Loucy (cell line): ENCODE data around the gene MEF2B.
"Not testable (repeated sequence)": the region's sequence is repeated elsewhere in the genome, so short reads cannot be mapped to it uniquely, and the experiment has no call there.

ENCODE experiments used
- H2AFZ ChIP-seq: fragments of 200-600 bp; sonication (generic); 2 replicates; pipeline ENCODE4 v1.6.0; 2016; ENCODE audit warnings: antibody characterized with exemption, mild to moderate bottlenecking, low read length, moderate library complexity
- H3F3A ChIP-seq: fragments of 200-600 bp; 2 replicates; pipeline ENCODE4 v1.6.0; 2016; ENCODE audit warnings: antibody characterized with exemption, low read depth, mild to moderate bottlenecking
- H3K27me3 ChIP-seq: fragments of 200-600 bp; sonication (generic); 2 replicates; pipeline ENCODE4 v1.6.1; 2014; ENCODE audit warnings: low read length, mild to moderate bottlenecking; ENCODE audit not compliant: insufficient read depth, poor library complexity, severe bottlenecking
- H3K36me3 ChIP-seq: fragments of 200-600 bp; sonication (generic); 2 replicates; pipeline ENCODE4 v1.6.1; 2016; ENCODE audit warnings: low read length; ENCODE audit not compliant: insufficient read depth
- H3K4me1 ChIP-seq: fragments of 200-600 bp; sonication (generic); 2 replicates; pipeline ENCODE4 v1.5.1; 2014; ENCODE audit warnings: low read length, mild to moderate bottlenecking; ENCODE audit not compliant: insufficient read depth, poor library complexity, severe bottlenecking
- H3K4me2 ChIP-seq: fragments of 200-600 bp; sonication (generic); 2 replicates; pipeline ENCODE4 v1.6.0; 2014; ENCODE audit warnings: antibody characterized with exemption, low read length, low read depth, mild to moderate bottlenecking; ENCODE audit not compliant: poor library complexity, severe bottlenecking
- H3K4me3 ChIP-seq: fragments of 200-600 bp; sonication (generic); 2 replicates; pipeline ENCODE4 v1.5.1; 2014; ENCODE audit warnings: low read length, mild to moderate bottlenecking, mixed read lengths; ENCODE audit not compliant: poor library complexity, severe bottlenecking
- H3K79me2 ChIP-seq: fragments of 200-600 bp; sonication (generic); 2 replicates; pipeline ENCODE4 v1.6.1; 2014; ENCODE audit warnings: low read length; ENCODE audit not compliant: insufficient read depth
- H3K9ac ChIP-seq: fragments of 200-600 bp; sonication (generic); 2 replicates; pipeline ENCODE4 v1.6.0; 2014; ENCODE audit warnings: mild to moderate bottlenecking, low read depth, low read length, moderate library complexity; ENCODE audit not compliant: poor library complexity, severe bottlenecking
- H3K9me2 ChIP-seq: fragments of 200-600 bp; sonication (generic); replicated peaks from 2 replicates; pipeline ENCODE4 v1.6.1; 2016; ENCODE audit warnings: low read depth, low read length, mixed read lengths
- H3K9me3 ChIP-seq: fragments of 200-600 bp; sonication (generic); 2 replicates; pipeline ENCODE4 v1.6.1; 2014; ENCODE audit warnings: mild to moderate bottlenecking, antibody characterized with exemption, low read length, low read depth; ENCODE audit not compliant: insufficient read depth
- H4K20me1 ChIP-seq: fragments of 200-600 bp; sonication (generic); 2 replicates; pipeline ENCODE4 v1.6.0; 2014; ENCODE audit warnings: antibody characterized with exemption, low read length, mild to moderate bottlenecking; ENCODE audit not compliant: insufficient read depth, poor library complexity, severe bottlenecking
- CTCF ChIP-seq: fragments of 200-600 bp; sonication (generic); conservative IDR thresholded peaks from 2 replicates; pipeline ENCODE4 v1.5.1; 2014; ENCODE audit warnings: mild to moderate bottlenecking, antibody characterized with exemption, low read length
- EZH2phosphoT487 ChIP-seq: fragments of 200-600 bp; IDR thresholded peaks from 2 replicates; pipeline ENCODE4 v1.6.1; 2018; ENCODE audit warnings: antibody characterized with exemption, mild to moderate bottlenecking, moderate library complexity, borderline replicate concordance

Gene MEF2B

GRCh38 chr19:19176950-19177349 lies 6.9 kb upstream of the MEF2B start:
- TF ChIP-seq CTCF (no peak), EZH2phosphoT487 (no peak)
- H3K79me2 ChIP-seq, result no peaks in the 10 kb centered on the region
- peaks cover 8% of the 10 kb centered on the region; the same call in 1 of the 2 replicates for H3K36me3 ChIP-seq
- no peaks in the 10 kb centered on the region for H3K9me3 ChIP-seq
- H3K27me3 ChIP-seq, result no peaks in the 10 kb centered on the region
- no peak overlapping the region for H3K4me2 ChIP-seq
- no peak overlapping the region for H3K9ac ChIP-seq
- H3K4me3 ChIP-seq, result no peak overlapping the region
- H3K9me2 ChIP-seq, result no peaks in the 10 kb centered on the region
- no peak overlapping the region for H2AFZ ChIP-seq
- H3K4me1 ChIP-seq, result no peaks in the 10 kb centered on the region
- no peaks in the 10 kb centered on the region for H4K20me1 ChIP-seq
- no peaks in the 10 kb centered on the region for H3F3A ChIP-seq

GRCh38 chr19:19173243-19173642 lies 3.2 kb upstream of the MEF2B start:
- H3K4me1 ChIP-seq, H3K79me2 ChIP-seq, H3K4me3 ChIP-seq, H2AFZ ChIP-seq, H3F3A ChIP-seq, H3K36me3 ChIP-seq, H4K20me1 ChIP-seq, H3K9me3 ChIP-seq, H3K9me2 ChIP-seq, H3K9ac ChIP-seq, H3K4me2 ChIP-seq, H3K27me3 ChIP-seq: not testable (repeated sequence)

- Histone ChIP-seq H3K4me1 (no peaks in the 10 kb centered on the region), H3K4me2 (no peak overlapping the region), H3K36me3 (no peaks in the 10 kb centered on the region), H3K4me3 (no peak overlapping the region), H3F3A (no peaks in the 10 kb centered on the region), H2AFZ (no peak overlapping the region), H3K9me3 (no peaks in the 10 kb centered on the region), H3K9ac (no peak overlapping the region), H3K27me3 (no peaks in the 10 kb centered on the region), H3K79me2 (no peaks in the 10 kb centered on the region), H4K20me1 (no peaks in the 10 kb centered on the region), H3K9me2 (no peaks in the 10 kb centered on the region)
- TF ChIP-seq EZH2phosphoT487, result no peak
- TF ChIP-seq CTCF, result no peak
Observed at GRCh38 chr19:19171821-19172532, 1.9 kb upstream of the MEF2B start.
